ENCODE results near the gene TRIM25.

DNA sequence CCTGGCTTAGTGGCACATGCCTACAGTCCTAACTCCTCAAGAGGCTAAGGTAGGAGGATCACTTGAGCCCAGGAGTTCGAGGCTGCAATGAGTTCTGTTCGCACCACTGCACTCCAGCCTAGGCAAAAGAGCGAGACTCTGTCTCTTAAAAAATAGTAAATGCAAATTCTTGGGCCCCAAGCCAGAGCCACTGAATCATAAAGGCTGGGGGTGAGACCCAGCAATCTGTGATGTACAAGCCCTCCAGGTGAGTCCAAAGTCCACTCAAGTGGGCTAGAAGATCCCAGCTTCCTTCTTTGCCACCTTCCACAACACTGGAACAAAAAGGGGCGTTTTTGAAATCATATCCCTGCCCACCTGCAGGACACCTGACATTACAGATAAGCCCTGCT is 16.9 kb downstream of the TRIM25 start:
- TF ChIP-seq POLR2A (IDR thresholded peaks at IDR 0.05; ENCODE audit: control extremely low read depth in 1 of 2, low read depth in 2 of 2, low read length in 2 of 2) (no peak), ZNF274 (IDR thresholded peaks at IDR 0.05; ENCODE audit: borderline replicate concordance, extremely low read depth, low read length) (no peak), SP1 (IDR thresholded peaks at IDR 0.05; ENCODE audit: low read depth, low read length) (no peak)
- TF ChIP-seq, protein P1, sequence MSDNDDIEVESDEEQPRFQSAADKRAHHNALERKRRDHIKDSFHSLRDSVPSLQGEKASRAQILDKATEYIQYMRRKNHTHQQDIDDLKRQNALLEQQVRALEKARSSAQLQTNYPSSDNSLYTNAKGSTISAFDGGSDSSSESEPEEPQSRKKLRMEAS (IDR thresholded peaks at IDR 0.05) = no peak
- TF ChIP-seq, protein P2, sequence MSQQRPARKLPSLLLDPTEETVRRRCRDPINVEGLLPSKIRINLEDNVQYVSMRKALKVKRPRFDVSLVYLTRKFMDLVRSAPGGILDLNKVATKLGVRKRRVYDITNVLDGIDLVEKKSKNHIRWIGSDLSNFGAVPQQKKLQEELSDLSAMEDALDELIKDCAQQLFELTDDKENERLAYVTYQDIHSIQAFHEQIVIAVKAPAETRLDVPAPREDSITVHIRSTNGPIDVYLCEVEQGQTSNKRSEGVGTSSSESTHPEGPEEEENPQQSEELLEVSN (IDR thresholded peaks at IDR 0.05) = no peak

Data from H1 (cell line).